Colonic mucosa (tissue), 4 donors: ENCODE measurements around the gene MYCL. TPM values are rescaled to one million over a fixed set of nuclear protein-coding genes. Genes with fewer than 3 reads are reported as not detected.

Experiments used
- DNase-seq: peaks from one replicate; pipeline ENCODE4 v3.0.0-alpha.2; 2020
- H3K27ac ChIP-seq: fragments of 200-600 bp; one replicate; pipeline ENCODE4 v1.8.0; 2021
- H3K27me3 ChIP-seq: fragments of 200-600 bp; one replicate; pipeline ENCODE4 v1.8.0; 2021
- H3K36me3 ChIP-seq: fragments of 200-600 bp; one replicate; pipeline ENCODE4 v1.8.0; 2021
- H3K4me1 ChIP-seq: fragments of 200-600 bp; one replicate; pipeline ENCODE4 v1.8.0; 2021; ENCODE audit warnings: mild to moderate bottlenecking
- H3K4me3 ChIP-seq: fragments of 200-600 bp; one replicate; pipeline ENCODE4 v1.8.0; 2021
- H3K9ac ChIP-seq, 2 donors: one replicate each; pipeline ENCODE4 v1.7.0; 2013; ENCODE audit warnings: control low read depth in 2 of 2, low read depth in 2 of 2, low read length in 2 of 2
- H3K9me3 ChIP-seq: fragments of 200-600 bp; one replicate; pipeline ENCODE4 v1.8.0; 2021
- intact Hi-C: fragments of 100-400 bp; cut with DNase I; formaldehyde crosslinking; loops from one replicate; pipeline ENCODE4 v1.14.1; 2022
- total RNA-seq, 2 donors: library from RNA; stranded (reverse); fragmentation: NEBNext Ultra II Directional in 1 of 2; extraction: Animal tissue kit (Norgen Biotek cat#: 25700) in 1 of 2; gene quantifications; one replicate each; pipeline ENCODE4 v1.2.1, GENCODE V29; 2021
- TF ChIP-seq, protein P1 (sequence below): fragments of 200-600 bp; IDR thresholded peaks from one replicate; pipeline ENCODE4 v1.8.0; 2022; ENCODE audit warnings: antibody characterized with exemption, mild to moderate bottlenecking
- donor health status: healthy.
- donor health status: DM: no; HTN: no; CAD: no.
- donor health status: DM: no; HTN: no; CAD: no.

Gene MYCL
- total RNA-seq, 2 donors from 2014 or later = 16.4 to 17.0 TPM

DNA sequence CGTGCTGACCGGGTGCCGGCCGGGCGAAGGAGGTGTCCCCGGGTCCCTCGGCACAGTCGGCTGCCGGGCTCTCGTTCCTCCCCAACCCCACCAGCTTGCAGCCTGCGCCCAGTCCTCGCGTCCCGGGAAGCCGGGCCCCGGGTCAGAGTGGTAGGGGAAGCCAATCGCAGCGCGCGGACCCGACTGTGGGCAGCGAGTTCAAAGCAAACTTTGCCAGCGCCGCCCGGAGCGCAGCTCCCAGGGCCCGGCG, 328 bp downstream of the MYCL start:
- Histone ChIP-seq H3K36me3 (no peaks in the 10 kb centered on the region), H3K27ac (peak overlapping the region; percentile 64), H3K4me1 (peaks cover 4% of the 10 kb centered on the region), H3K9me3 (no peaks in the 10 kb centered on the region), H3K4me3 (peak overlapping the region; percentile 60), H3K27me3 (no peaks in the 10 kb centered on the region), H3K9ac (peak overlapping the region; percentile 86 to 89)
- TF ChIP-seq, protein P1, sequence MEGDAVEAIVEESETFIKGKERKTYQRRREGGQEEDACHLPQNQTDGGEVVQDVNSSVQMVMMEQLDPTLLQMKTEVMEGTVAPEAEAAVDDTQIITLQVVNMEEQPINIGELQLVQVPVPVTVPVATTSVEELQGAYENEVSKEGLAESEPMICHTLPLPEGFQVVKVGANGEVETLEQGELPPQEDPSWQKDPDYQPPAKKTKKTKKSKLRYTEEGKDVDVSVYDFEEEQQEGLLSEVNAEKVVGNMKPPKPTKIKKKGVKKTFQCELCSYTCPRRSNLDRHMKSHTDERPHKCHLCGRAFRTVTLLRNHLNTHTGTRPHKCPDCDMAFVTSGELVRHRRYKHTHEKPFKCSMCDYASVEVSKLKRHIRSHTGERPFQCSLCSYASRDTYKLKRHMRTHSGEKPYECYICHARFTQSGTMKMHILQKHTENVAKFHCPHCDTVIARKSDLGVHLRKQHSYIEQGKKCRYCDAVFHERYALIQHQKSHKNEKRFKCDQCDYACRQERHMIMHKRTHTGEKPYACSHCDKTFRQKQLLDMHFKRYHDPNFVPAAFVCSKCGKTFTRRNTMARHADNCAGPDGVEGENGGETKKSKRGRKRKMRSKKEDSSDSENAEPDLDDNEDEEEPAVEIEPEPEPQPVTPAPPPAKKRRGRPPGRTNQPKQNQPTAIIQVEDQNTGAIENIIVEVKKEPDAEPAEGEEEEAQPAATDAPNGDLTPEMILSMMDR = no peak
- peak; percentile 49 for DNase-seq
- intact Hi-C loops = no loop called here

- Histone ChIP-seq H3K36me3 (no peaks in the 10 kb centered on the region), H3K9me3 (no peaks in the 10 kb centered on the region), H3K9ac (peak overlapping the region; percentile 86 to 89), H3K27me3 (no peaks in the 10 kb centered on the region), H3K4me1 (peaks cover 4% of the 10 kb centered on the region), H3K4me3 (peak overlapping the region; percentile 60), H3K27ac (peak overlapping the region; percentile 64)
- peak; percentile 44 for DNase-seq
- intact Hi-C loops = no loop called here
- TF ChIP-seq, protein P1 = no peak
Observed at GRCh38 chr1:39900662-39901463, 854 bp downstream of the MYCL start.

DNA sequence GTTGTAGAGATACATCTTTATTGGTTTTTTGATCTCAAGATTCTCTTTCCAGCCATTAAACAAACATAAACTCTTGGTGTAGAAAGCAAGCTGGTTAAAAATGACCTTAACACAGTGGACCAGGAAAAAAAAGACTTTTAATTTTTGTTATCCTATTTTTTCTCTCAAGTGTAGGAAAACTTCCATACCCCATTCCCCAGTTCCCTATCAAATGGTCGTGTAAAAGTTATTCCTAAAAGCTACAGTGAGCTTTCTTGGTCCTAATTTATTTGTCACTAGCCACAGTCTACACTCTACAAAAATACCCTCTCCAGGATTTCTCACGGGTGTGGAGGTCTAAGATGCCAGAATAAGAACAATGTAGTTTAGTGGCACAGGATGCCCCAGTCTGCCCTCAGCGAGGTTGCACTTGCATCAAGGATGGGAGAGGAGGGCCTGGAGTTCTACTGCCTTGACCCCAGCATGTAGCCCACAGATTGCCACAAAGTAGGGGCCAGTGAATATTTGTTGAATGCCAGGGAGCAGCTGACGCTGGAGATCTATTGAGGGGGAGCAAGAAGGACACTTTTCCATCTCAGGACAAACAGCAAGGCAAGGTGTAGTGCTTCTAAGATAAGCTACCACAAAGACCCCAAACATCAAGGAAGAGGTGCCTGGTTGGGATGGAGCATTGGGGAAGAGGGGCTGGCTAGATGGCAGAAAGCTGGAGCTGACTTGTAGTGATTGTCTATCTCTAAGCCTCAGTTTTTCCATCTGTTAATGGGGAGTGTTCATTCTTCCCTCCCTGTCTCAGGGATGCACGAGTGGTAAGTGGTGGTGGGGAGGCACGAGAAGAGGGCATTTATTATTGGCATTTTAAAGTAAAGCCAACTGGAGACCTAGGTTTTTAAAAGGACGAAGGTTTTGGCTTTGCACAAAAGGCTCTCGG, 1.8 kb downstream of the MYCL start:
- H3K4me3 ChIP-seq = peak overlapping the region; percentile 60
- no peak overlapping the region for H3K27ac ChIP-seq
- TF ChIP-seq, protein P1 = no peak
- H3K27me3 ChIP-seq = no peaks in the 10 kb centered on the region
- intact Hi-C loops = no loop called here
- no peak for DNase-seq
- H3K4me1 ChIP-seq = peaks cover 4% of the 10 kb centered on the region
- H3K36me3 ChIP-seq = no peaks in the 10 kb centered on the region
- peak overlapping the region in 1 of 2 donors; percentile 86 for H3K9ac ChIP-seq
- no peaks in the 10 kb centered on the region for H3K9me3 ChIP-seq

GRCh38 chr1:39898648-39899603, 2.8 kb downstream of the MYCL start:
- Histone ChIP-seq H3K27me3 (no peaks in the 10 kb centered on the region), H3K36me3 (no peaks in the 10 kb centered on the region), H3K9me3 (no peaks in the 10 kb centered on the region), H3K9ac (no peak overlapping the region), H3K4me1 (peaks cover 4% of the 10 kb centered on the region), H3K27ac (no peak overlapping the region), H3K4me3 (no peak overlapping the region)
- DNase-seq = peak; percentile 51
- TF ChIP-seq, protein P1 = no peak
- intact Hi-C loops = no loop called here

DNA sequence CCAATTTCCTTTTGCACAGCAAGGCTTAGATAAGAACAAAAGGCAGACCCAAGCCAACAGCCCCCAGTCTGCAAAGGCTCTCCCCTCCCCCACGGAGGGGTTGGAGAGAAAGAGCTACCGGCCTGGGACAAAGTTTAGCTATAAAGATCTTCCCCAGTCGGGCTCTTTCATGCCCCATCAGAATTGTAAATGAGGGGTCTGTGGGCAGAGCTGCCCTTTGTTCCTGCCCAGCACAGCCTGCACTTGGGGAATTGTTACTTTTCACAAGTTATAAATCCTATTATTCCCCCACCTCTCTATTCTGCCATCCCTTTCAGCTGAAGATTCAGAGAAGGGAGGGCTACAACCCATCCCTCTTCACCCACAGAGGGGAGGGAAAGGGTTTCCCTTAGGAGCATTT, 3.5 kb downstream of the MYCL start:
- no peak overlapping the region for H3K9ac ChIP-seq
- no peak for DNase-seq
- no peaks in the 10 kb centered on the region for H3K36me3 ChIP-seq
- H3K27ac ChIP-seq = no peak overlapping the region
- intact Hi-C loops = no loop called here
- no peaks in the 10 kb centered on the region for H3K9me3 ChIP-seq
- TF ChIP-seq, protein P1 = no peak
- H3K27me3 ChIP-seq = no peaks in the 10 kb centered on the region
- H3K4me1 ChIP-seq = peaks cover 4% of the 10 kb centered on the region
- no peak overlapping the region for H3K4me3 ChIP-seq
